ENCODE measurements around the gene GLO1.

The GLO1 gene

DNA sequence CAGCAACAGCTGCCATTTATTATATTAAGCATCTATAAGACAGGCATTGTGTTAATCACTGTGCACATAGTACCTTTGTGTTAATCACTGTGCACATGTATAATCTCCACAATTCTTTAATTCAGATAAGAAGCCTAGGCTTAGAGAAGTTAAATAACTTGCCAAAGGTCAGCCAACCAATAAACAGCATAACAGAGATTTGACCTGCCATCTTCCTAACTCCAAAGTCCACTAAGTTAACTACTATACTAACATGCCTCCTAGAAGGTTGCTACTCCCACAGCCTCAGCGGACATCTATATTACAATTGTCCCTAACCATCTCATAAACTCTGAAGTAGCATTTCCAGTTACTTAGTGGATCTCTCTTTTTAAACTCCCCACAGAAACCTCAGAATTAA, 66.9 kb downstream of the GLO1 start:
- Histone ChIP-seq H2AFZ (ENCODE audit: low read depth, low read length) (no peak overlapping the region), H3K4me2 (ENCODE audit: insufficient read depth, low read length) (no peak overlapping the region), H3K36me3 (ENCODE audit: insufficient read depth, low read length) (no peaks in the 10 kb centered on the region), H3K4me3 (ENCODE audit: low read depth in 1 of 2, low read length in 2 of 2) (no peak overlapping the region), H3K79me2 (ENCODE audit: insufficient read depth, low read length) (no peaks in the 10 kb centered on the region), H3K27me3 (ENCODE audit: insufficient read depth, low read length, poor library complexity) (peaks cover 6% of the 10 kb centered on the region), H3K9me3 (ENCODE audit: insufficient read depth, low read length, severe bottlenecking) (no peaks in the 10 kb centered on the region), H3K4me1 (ENCODE audit: insufficient read depth, low read length) (peaks cover 23% of the 10 kb centered on the region), H4K20me1 (ENCODE audit: insufficient read depth, low read length) (no peaks in the 10 kb centered on the region), H3K27ac (ENCODE audit: low read length) (no peak overlapping the region), H3K9ac (ENCODE audit: low read depth, low read length) (no peak overlapping the region)
- TF ChIP-seq EZH2 (IDR thresholded peaks at IDR 0.05; ENCODE audit: borderline replicate concordance, low read depth, low read length, severe bottlenecking) = no peak
- DNase-seq (no peak), ATAC-seq (ENCODE audit: insufficient read depth, low read depth) (no peak)

DNA sequence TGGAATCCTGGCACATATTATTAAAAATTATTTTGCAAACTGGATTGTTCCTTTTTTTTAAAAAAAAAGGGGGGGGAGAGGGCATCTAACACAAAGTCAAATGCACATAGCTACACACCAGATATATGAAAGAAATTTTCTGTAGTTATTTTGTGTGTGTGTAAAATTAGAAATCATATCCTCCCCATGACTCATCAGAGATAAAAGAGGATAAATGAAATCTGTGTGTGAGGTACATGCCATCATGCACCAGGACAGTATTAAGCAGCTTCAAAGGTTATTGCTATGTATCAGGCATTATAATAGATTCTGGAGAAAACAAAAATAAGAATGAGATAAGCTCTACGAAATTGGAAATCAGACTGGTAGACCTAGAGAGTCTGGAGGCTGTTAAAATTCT, 68.4 kb downstream of the GLO1 start:
- H3K27me3 ChIP-seq (ENCODE audit: insufficient read depth, low read length, poor library complexity) = peaks cover 6% of the 10 kb centered on the region
- H3K9ac ChIP-seq (ENCODE audit: low read depth, low read length) = no peak overlapping the region
- no peak overlapping the region for H3K4me2 ChIP-seq (ENCODE audit: insufficient read depth, low read length)
- no peaks in the 10 kb centered on the region for H4K20me1 ChIP-seq (ENCODE audit: insufficient read depth, low read length)
- ATAC-seq (ENCODE audit: insufficient read depth, low read depth) = no peak
- TF ChIP-seq CTCF (IDR thresholded peaks at IDR 0.05; ENCODE audit: borderline replicate concordance, extremely low read depth, low read length, poor library complexity, severe bottlenecking) (no peak), EZH2 (IDR thresholded peaks at IDR 0.05; ENCODE audit: borderline replicate concordance, low read depth, low read length, severe bottlenecking) (no peak)
- no peaks in the 10 kb centered on the region for H3K36me3 ChIP-seq (ENCODE audit: insufficient read depth, low read length)
- no peaks in the 10 kb centered on the region for H3K9me3 ChIP-seq (ENCODE audit: insufficient read depth, low read length, severe bottlenecking)
- no peaks in the 10 kb centered on the region for H3K79me2 ChIP-seq (ENCODE audit: insufficient read depth, low read length)
- no peak overlapping the region for H3K4me3 ChIP-seq (ENCODE audit: low read depth in 1 of 2, low read length in 2 of 2)
- no peak overlapping the region for H3K27ac ChIP-seq (ENCODE audit: low read length)
- no peak overlapping the region for H2AFZ ChIP-seq (ENCODE audit: low read depth, low read length)
- no peak for DNase-seq
- peaks cover 12% of the 10 kb centered on the region for H3K4me1 ChIP-seq (ENCODE audit: insufficient read depth, low read length)

DNA sequence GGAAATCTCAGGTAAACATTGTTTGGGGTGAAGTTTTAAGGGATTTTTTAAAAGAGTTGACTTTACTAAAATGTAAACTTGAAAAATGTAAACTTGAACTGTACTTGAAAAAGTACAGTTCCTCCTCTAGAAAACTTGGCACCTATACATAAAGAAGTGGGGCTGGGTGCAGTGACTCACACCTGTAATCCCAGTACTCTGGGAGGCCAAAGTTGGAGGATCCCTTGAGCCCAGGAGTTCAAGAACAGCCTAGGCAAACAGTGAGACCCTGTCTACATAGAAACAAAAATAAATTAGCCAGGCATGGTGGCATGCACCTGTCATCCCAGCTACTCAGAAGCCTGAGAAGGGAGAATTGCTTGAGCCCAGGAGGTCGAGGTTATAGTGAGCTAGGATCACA, 70.5 kb downstream of the GLO1 start:
- Histone ChIP-seq H2AFZ (ENCODE audit: low read depth, low read length) (no peak overlapping the region), H3K27ac (ENCODE audit: low read length) (no peak overlapping the region), H4K20me1 (ENCODE audit: insufficient read depth, low read length) (no peaks in the 10 kb centered on the region), H3K9ac (ENCODE audit: low read depth, low read length) (no peak overlapping the region), H3K4me2 (ENCODE audit: insufficient read depth, low read length) (no peak overlapping the region), H3K79me2 (ENCODE audit: insufficient read depth, low read length) (no peaks in the 10 kb centered on the region), H3K9me3 (ENCODE audit: insufficient read depth, low read length, severe bottlenecking) (no peaks in the 10 kb centered on the region), H3K27me3 (ENCODE audit: insufficient read depth, low read length, poor library complexity) (no peaks in the 10 kb centered on the region), H3K4me3 (ENCODE audit: low read depth in 1 of 2, low read length in 2 of 2) (no peak overlapping the region), H3K36me3 (ENCODE audit: insufficient read depth, low read length) (no peaks in the 10 kb centered on the region), H3K4me1 (ENCODE audit: insufficient read depth, low read length) (no peaks in the 10 kb centered on the region)
- TF ChIP-seq CTCF (IDR thresholded peaks at IDR 0.05; ENCODE audit: borderline replicate concordance, extremely low read depth, low read length, poor library complexity, severe bottlenecking) (no peak), EZH2 (IDR thresholded peaks at IDR 0.05; ENCODE audit: borderline replicate concordance, low read depth, low read length, severe bottlenecking) (no peak)
- DNase-seq (no peak), ATAC-seq (ENCODE audit: insufficient read depth, low read depth) (no peak)

DNA sequence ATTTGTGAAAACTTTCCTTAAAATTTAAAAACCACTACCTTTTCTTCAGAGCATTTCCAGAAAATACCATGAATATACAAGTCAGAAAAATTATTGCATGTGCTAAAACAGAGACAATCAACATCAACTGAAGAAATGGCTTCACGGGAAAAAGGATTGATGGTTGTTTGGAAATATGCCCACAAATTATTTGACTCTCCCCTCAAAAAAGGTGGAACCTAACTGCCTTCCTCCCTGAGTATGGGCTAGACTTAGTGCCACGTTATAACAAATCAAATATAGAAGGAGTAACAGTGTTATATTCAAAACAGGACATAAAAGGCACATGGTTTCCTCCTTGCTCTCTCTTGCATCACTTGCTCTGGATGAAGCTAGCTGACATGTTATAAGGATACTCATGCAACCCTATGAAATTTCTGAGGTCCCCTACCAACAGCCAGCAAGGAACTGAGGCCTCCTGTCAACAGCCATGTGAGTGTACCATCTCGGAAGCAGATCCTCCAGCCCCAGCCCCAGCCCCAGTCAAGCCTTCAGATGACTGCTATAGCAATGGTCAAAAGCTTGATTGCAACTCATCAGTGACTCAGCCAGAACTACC, 71.7 kb downstream of the GLO1 start:
- TF ChIP-seq EZH2 (IDR thresholded peaks at IDR 0.05; ENCODE audit: borderline replicate concordance, low read depth, low read length, severe bottlenecking) (no peak), CTCF (IDR thresholded peaks at IDR 0.05; ENCODE audit: borderline replicate concordance, extremely low read depth, low read length, poor library complexity, severe bottlenecking) (no peak)
- Histone ChIP-seq H3K9ac (ENCODE audit: low read depth, low read length) (no peak overlapping the region), H3K27ac (ENCODE audit: low read length) (no peak overlapping the region), H3K36me3 (ENCODE audit: insufficient read depth, low read length) (no peaks in the 10 kb centered on the region), H3K79me2 (ENCODE audit: insufficient read depth, low read length) (no peaks in the 10 kb centered on the region), H4K20me1 (ENCODE audit: insufficient read depth, low read length) (no peaks in the 10 kb centered on the region), H3K4me2 (ENCODE audit: insufficient read depth, low read length) (no peak overlapping the region), H2AFZ (ENCODE audit: low read depth, low read length) (no peak overlapping the region), H3K9me3 (ENCODE audit: insufficient read depth, low read length, severe bottlenecking) (no peaks in the 10 kb centered on the region), H3K27me3 (ENCODE audit: insufficient read depth, low read length, poor library complexity) (no peaks in the 10 kb centered on the region), H3K4me1 (ENCODE audit: insufficient read depth, low read length) (no peaks in the 10 kb centered on the region), H3K4me3 (ENCODE audit: low read depth in 1 of 2, low read length in 2 of 2) (no peak overlapping the region)
- DNase-seq = no peak
- ATAC-seq (ENCODE audit: insufficient read depth, low read depth) = no peak
